ENCODE measurements around the gene IQCC. TPM values are rescaled to one million over a fixed set of nuclear protein-coding genes. Genes with fewer than 3 reads are reported as not detected.
"Not testable (repeated sequence)": the region's sequence is repeated elsewhere in the genome, so short reads cannot be mapped to it uniquely, and the experiment has no call there.

Gene IQCC
- total RNA-seq, result 1 to 10 TPM; 2.4 to 3.2 TPM
- polyA plus RNA-seq (2013, experiment 1 of 2), result 1.6 TPM
- 2.7 TPM for polyA plus RNA-seq (2013, experiment 2 of 2)
- 0.80 to 11.5 (median 4.3) reads per million in 172 experiments for total RNA-seq

DNA sequence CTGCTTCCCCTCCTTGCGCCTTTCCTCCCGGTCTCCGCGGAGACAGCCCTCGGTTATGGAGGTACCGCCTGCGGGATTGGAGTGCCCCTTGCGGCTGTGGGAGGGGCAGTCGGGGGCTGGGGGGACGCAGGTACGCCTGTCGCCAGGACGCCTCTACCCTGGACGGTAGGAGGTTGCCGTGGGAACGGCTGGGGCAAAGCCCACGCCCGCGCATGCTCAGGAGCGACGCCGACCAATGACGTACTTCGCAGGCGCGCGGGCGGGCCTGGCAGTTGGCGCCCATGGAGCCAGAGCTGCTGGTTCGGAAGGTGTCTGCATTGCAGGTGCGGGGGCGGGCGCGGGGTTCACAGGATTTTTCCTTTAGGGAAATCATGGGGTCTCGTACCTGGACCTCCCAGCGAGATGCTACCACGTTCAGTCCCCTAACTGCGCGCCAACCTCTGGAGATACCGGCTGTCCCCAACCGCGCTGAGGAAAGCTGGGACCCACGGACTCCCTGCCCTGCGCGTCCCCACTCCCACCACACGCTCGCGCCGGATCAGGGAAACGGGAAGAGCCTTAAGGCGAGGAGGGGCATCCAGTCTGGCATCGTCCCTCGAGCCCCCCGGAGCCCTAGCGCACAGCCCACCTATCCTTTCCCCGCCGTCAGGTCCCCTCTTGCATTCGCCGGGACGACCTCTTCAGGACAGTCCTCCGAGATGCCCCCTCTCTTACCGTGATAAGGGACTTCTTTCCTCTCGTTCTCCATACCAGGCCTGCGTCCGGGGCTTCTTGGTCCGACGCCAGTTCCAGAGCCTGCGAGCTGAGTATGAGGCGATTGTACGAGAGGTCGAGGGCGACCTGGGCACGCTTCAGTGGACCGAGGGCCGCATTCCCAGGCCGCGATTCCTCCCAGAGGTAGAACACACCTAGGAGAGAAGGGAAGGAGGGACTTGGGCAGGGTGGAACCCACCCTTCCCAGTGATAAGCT, at the start of gene IQCC:
TSS of gene IQCC (plus strand) at position 271 of the 970 bp plus-strand sequence. CDS start at position 282, 11 bp downstream.
- intact Hi-C loops (cut with DNase I, micrococcal nuclease), result loop anchor here in 1 of 2 experiments (10.0 kb wide), 2 partner anchors 101 to 561 kb away; partner anchors contain the start of genes KPNA6 and PEF1
- POLR2A ChIA-PET, result interaction anchor here (0.7 to 2.8 kb wide), 11 partner anchors 8 to 189 kb away, joined by 3 to 14 read pairs (median 6); partner anchors contain the start of genes BSDC1, MARCKSL1 and TMEM39B

DNA sequence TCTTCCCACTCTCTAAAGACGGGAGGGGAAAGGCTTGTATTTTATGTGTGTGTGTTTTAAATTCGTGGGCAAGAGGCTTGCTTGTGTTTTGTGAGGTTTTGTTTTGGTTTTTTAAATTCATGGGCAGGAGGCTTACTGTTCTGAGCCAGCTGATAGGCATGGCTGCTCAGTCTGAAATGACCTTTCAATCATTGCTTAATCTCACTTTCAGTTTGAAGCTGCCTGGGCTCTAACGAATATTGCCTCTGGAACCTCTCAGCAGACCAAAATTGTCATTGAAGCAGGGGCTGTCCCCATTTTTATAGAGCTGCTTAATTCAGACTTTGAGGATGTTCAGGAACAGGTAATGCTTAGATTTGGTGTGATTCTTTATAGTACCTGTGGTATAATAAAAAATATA, 46.3 kb upstream of the IQCC start:
- Mint-ChIP-seq H3K36me3 (ENCODE audit: low read depth) (peaks cover 92% of the 10 kb centered on the region), H3K27me3 (no peaks in the 10 kb centered on the region), H3K9me3 (no peaks in the 10 kb centered on the region), H3K27ac (no peak overlapping the region), H3K4me1 (ENCODE audit: low read depth) (peaks cover 4% of the 10 kb centered on the region), H3K4me3 (no peak overlapping the region)
- CTCF ChIA-PET, result no interaction called here
- DNase-seq (no peak), ATAC-seq (ENCODE audit: poor library complexity) (no peak)
- no peaks in the 10 kb centered on the region for H3K4me1 ChIP-seq (ENCODE audit: insufficient read depth, low read length)
- POLR2A ChIA-PET, result interaction anchor here (0.7 kb wide), 1 partner anchor 37 kb away, joined by 3 read pairs; no protein-coding TSS in a partner anchor
- H3K27ac ChIP-seq (ENCODE audit: low read depth in 1 of 2, low read length in 2 of 2), result no peak overlapping the region
- H3K9me3 ChIP-seq (ENCODE audit: control insufficient read depth in 1 of 2, insufficient read depth in 1 of 2, low read length in 2 of 2), result no peaks in the 10 kb centered on the region
- intact Hi-C loops (cut with DNase I, micrococcal nuclease), result no loop called here
- peaks cover 87% of the 10 kb centered on the region for H3K36me3 ChIP-seq (ENCODE audit: insufficient read depth, low read length)
- no peaks in the 10 kb centered on the region for H3K27me3 ChIP-seq (ENCODE audit: control insufficient read depth in 1 of 2, insufficient read depth in 2 of 2, low read length in 2 of 2)
- TF ChIP-seq, protein P1, sequence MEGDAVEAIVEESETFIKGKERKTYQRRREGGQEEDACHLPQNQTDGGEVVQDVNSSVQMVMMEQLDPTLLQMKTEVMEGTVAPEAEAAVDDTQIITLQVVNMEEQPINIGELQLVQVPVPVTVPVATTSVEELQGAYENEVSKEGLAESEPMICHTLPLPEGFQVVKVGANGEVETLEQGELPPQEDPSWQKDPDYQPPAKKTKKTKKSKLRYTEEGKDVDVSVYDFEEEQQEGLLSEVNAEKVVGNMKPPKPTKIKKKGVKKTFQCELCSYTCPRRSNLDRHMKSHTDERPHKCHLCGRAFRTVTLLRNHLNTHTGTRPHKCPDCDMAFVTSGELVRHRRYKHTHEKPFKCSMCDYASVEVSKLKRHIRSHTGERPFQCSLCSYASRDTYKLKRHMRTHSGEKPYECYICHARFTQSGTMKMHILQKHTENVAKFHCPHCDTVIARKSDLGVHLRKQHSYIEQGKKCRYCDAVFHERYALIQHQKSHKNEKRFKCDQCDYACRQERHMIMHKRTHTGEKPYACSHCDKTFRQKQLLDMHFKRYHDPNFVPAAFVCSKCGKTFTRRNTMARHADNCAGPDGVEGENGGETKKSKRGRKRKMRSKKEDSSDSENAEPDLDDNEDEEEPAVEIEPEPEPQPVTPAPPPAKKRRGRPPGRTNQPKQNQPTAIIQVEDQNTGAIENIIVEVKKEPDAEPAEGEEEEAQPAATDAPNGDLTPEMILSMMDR (IDR thresholded peaks at IDR 0.05), result no peak
- no peak overlapping the region for H3K4me3 ChIP-seq (ENCODE audit: low read length)

More for the DNA sequence above, at the start of gene IQCC:
- Histone ChIP-seq H3K27me3 (ENCODE audit: control insufficient read depth in 1 of 2, insufficient read depth in 2 of 2, low read length in 2 of 2) (no peaks in the 10 kb centered on the region), H3K36me3 (ENCODE audit: insufficient read depth, low read length) (peaks cover 13% of the 10 kb centered on the region), H3K4me1 (ENCODE audit: insufficient read depth, low read length) (peaks cover 55% of the 10 kb centered on the region), H3K27ac (ENCODE audit: low read depth in 1 of 2, low read length in 2 of 2) (peak within 1 kb of the TSS; percentile 33 to 49), H3K4me3 (ENCODE audit: low read length) (peak within 1 kb of the TSS; percentile 90), H3K9me3 (ENCODE audit: control insufficient read depth in 1 of 2, insufficient read depth in 1 of 2, low read length in 2 of 2) (no peaks in the 10 kb centered on the region)
- Mint-ChIP-seq H3K9me3 (no peaks in the 10 kb centered on the region), H3K27ac (peak within 1 kb of the TSS; percentile 87), H3K36me3 (ENCODE audit: low read depth) (peaks cover 18% of the 10 kb centered on the region), H3K4me1 (ENCODE audit: low read depth) (peaks cover 38% of the 10 kb centered on the region), H3K27me3 (no peaks in the 10 kb centered on the region), H3K4me3 (peak within 1 kb of the TSS; percentile 91)
- peak; percentile 72 to 95 (median 81) for DNase-seq
- TF ChIP-seq, protein P1 (IDR thresholded peaks at IDR 0.05), result no peak
- ATAC-seq (ENCODE audit: poor library complexity), result peak; percentile 59
- CTCF ChIA-PET, result interaction anchor here (0.7 to 2.0 kb wide), 5 partner anchors 9 to 195 kb away, joined by 3 to 8 read pairs (median 3); no protein-coding TSS in a partner anchor

DNA sequence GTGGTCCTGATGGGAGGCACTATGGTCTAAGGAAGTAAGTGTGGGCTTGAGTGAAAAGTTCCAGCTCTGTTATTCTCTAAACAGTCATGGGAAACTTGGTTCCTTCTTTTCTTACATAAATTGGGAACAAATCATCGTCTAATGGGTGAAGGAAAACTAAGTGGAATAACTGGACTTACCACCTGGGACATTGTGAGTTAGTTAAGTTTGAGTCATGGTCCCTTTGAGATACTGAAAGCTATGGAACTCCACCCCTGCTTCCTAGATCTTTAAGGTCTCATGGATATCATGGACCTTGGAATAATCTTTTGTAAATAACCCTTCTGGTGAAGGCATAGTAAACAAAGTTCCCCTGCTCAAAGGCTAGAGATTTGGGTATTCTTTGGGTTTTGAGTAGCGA, 42.1 kb upstream of the IQCC start:
- Mint-ChIP-seq H3K4me1 (ENCODE audit: low read depth) (no peaks in the 10 kb centered on the region), H3K9me3 (no peaks in the 10 kb centered on the region), H3K27ac (no peak overlapping the region), H3K4me3 (no peak overlapping the region), H3K27me3 (no peaks in the 10 kb centered on the region), H3K36me3 (ENCODE audit: low read depth) (peaks cover 82% of the 10 kb centered on the region)
- no peaks in the 10 kb centered on the region for H3K4me1 ChIP-seq (ENCODE audit: insufficient read depth, low read length)
- POLR2A ChIA-PET, result no interaction called here
- TF ChIP-seq, protein P1 (IDR thresholded peaks at IDR 0.05), result no peak
- intact Hi-C loops (cut with DNase I, micrococcal nuclease), result loop anchor here in 1 of 2 experiments (5.0 kb wide), 1 partner anchor 126 kb away; no protein-coding TSS in a partner anchor
- DNase-seq (no peak), ATAC-seq (ENCODE audit: poor library complexity) (no peak)
- H3K36me3 ChIP-seq (ENCODE audit: insufficient read depth, low read length), result peaks cover 86% of the 10 kb centered on the region
- H3K9me3 ChIP-seq (ENCODE audit: control insufficient read depth in 1 of 2, insufficient read depth in 1 of 2, low read length in 2 of 2), result no peaks in the 10 kb centered on the region
- no peak overlapping the region for H3K4me3 ChIP-seq (ENCODE audit: low read length)
- CTCF ChIA-PET, result interaction anchor here (1.4 kb wide), 1 partner anchor 18 kb away, joined by 3 read pairs; no protein-coding TSS in a partner anchor
- no peaks in the 10 kb centered on the region for H3K27me3 ChIP-seq (ENCODE audit: control insufficient read depth in 1 of 2, insufficient read depth in 2 of 2, low read length in 2 of 2)
- no peak overlapping the region for H3K27ac ChIP-seq (ENCODE audit: low read depth in 1 of 2, low read length in 2 of 2)

DNA sequence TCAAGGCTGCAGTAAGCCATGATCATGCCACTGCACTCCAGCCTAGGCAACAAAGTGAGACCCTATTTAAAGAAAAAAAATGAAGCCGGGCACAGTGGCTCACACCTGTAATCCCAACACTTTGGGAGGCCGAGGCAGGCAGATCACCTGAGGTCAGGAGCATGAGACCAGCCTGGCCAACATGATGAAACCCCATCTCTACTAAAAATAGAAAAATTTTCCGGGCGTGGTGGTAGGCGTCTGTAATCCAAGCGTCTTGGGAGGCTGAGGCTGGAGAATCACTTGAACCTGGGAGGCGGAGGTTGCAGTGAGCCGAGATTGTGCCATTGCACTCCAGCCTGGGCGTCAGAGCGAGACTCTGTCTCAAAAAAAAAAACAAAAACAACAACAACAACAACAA, 39.8 kb upstream of the IQCC start:
- H3K4me1 Mint-ChIP-seq (ENCODE audit: low read depth); CTCF ChIA-PET; ATAC-seq (ENCODE audit: poor library complexity); H3K27me3 Mint-ChIP-seq; POLR2A ChIA-PET; H3K9me3 ChIP-seq (ENCODE audit: control insufficient read depth in 1 of 2, insufficient read depth in 1 of 2, low read length in 2 of 2); H3K27ac ChIP-seq (ENCODE audit: low read depth in 1 of 2, low read length in 2 of 2); intact Hi-C loops (cut with DNase I, micrococcal nuclease); H3K27me3 ChIP-seq (ENCODE audit: control insufficient read depth in 1 of 2, insufficient read depth in 2 of 2, low read length in 2 of 2); H3K4me3 ChIP-seq (ENCODE audit: low read length); H3K4me3 Mint-ChIP-seq; H3K27ac Mint-ChIP-seq; H3K4me1 ChIP-seq (ENCODE audit: insufficient read depth, low read length); H3K9me3 Mint-ChIP-seq; DNase-seq: not testable (repeated sequence)
- peaks cover 77% of the 10 kb centered on the region for H3K36me3 Mint-ChIP-seq (ENCODE audit: low read depth)
- H3K36me3 ChIP-seq (ENCODE audit: insufficient read depth, low read length), result peaks cover 84% of the 10 kb centered on the region
